Ovary (tissue), 9 donors: ENCODE results near the gene GRIK4. TPM values are rescaled to one million over a fixed set of nuclear protein-coding genes. Genes with fewer than 3 reads are reported as not detected.

Source experiments
- DNase-seq, 5 donors: peaks; one replicate each; pipeline ENCODE4 v3.0.0-alpha.2; 2019 to 2020
- H3K27ac ChIP-seq, 2 donors: fragments of 200-600 bp; one replicate each; pipeline versions ENCODE4 v1.5.1 to v1.8.0; 2019 to 2022
- H3K27me3 ChIP-seq: fragments of 200-600 bp; one replicate; pipeline ENCODE4 v1.8.0; 2022
- H3K36me3 ChIP-seq: fragments of 200-600 bp; sonication (generic); one replicate; pipeline ENCODE4 v1.5.1; 2019
- H3K4me1 ChIP-seq: one replicate; pipeline ENCODE4 v1.8.1; 2013; ENCODE audit warnings: mild to moderate bottlenecking, moderate library complexity; ENCODE audit not compliant: insufficient read depth
- H3K4me3 ChIP-seq: fragments of 200-600 bp; sonication (generic); one replicate; pipeline ENCODE4 v1.5.1; 2017
- H3K9me3 ChIP-seq, 2 donors: fragments of 200-600 bp in 1 of 2; sonication (generic) in 1 of 2; one replicate each; pipeline versions ENCODE4 v1.5.1 to v1.8.1; 2013 to 2019; ENCODE audit warnings: mild to moderate bottlenecking in 1 of 2, moderate library complexity in 1 of 2
- EP300 ChIP-seq: sonication (generic); formaldehyde crosslinking; IDR thresholded peaks from one replicate; pipeline ENCODE4 v1.6.1; 2017; ENCODE audit warnings: antibody characterized with exemption
- POLR2A ChIP-seq: fragments of 450-650 bp; IDR thresholded peaks from one replicate; pipeline ENCODE4 v1.6.1; 2017; ENCODE audit warnings: antibody characterized with exemption, mild to moderate bottlenecking, moderate library complexity
- WGBS, 3 donors: extraction: QIAGEN DNeasy Blood & Tissue Kit in 1 of 3; methylation state at CpG; one replicate each; pipeline versions ENCODE4 v1.1.5 to v1.1.7; 2013 to 2017; 5-methylcytosine and 5-hydroxymethylcytosine counted together
- intact Hi-C, 4 donors: fragments of 100-400 bp; cut with DNase I; formaldehyde crosslinking; loops; one replicate each; pipeline versions ENCODE4 v1.11.0 to v1.15.1; 2022 to 2023
- polyA plus RNA-seq, 2 donors: library from polyadenylated mRNA; stranded (reverse); fragments of 200-250 nt in 1 of 2; fragments of 350-450 nt in 1 of 2; fragmentation: Illumina TruSeq in 1 of 2; extraction: RNeasy Lipid Tissue Mini Kit (QIAGEN cat#74804) in 1 of 2; gene quantifications; one replicate each; pipeline ENCODE4 v1.2.3, GENCODE V29; 2013 to 2014
- total RNA-seq, 7 donors: library from RNA; depleted of rRNA in 2 of 7; stranded (reverse); fragments of >200 nt in 2 of 7; fragmentation: NEBNext Ultra II Directional in 3 of 7; extraction: Animal tissue kit (Norgen Biotek cat#: 25700) in 3 of 7; gene quantifications; one replicate each; pipeline versions ENCODE4 v1.1.0 to v1.2.4, GENCODE V29; 2016 to 2023
- TF ChIP-seq, protein P1 (sequence below), 3 donors: fragments of 450-650 bp in 2 of 3; fragments of 200-600 bp in 1 of 3; IDR thresholded peaks; one replicate each; pipeline versions ENCODE4 v1.5.1 to v1.8.0; 2016 to 2022; ENCODE audit warnings: antibody characterized with exemption in 3 of 3, mild to moderate bottlenecking in 1 of 3
- donor health status: DM: no; HTN: no; CAD: no; lungs with moderate emphysema.
- donor health status: DM: no; HTN: no; CAD: no.
- donor health status: Bipolar disorder and iron deficiency.
- donor health status: DM: yes; HTN: yes; CAD: no.
- donor health status: DM: no; HTN: no; CAD: no.
- donor health status: DM: yes; HTN: yes; CAD: no.

Gene GRIK4
- total and polyA plus RNA-seq, 9 donors: 1.3 to 13.4 (median 2.3) TPM

GRCh38 chr11:120959189-120959588 is 447.6 kb downstream of the GRIK4 start:
- no peak overlapping the region for H3K27ac ChIP-seq
- no peaks in the 10 kb centered on the region for H3K27me3 ChIP-seq
- DNase-seq: no peak
- TF ChIP-seq POLR2A: no peak
- TF ChIP-seq, protein P1, sequence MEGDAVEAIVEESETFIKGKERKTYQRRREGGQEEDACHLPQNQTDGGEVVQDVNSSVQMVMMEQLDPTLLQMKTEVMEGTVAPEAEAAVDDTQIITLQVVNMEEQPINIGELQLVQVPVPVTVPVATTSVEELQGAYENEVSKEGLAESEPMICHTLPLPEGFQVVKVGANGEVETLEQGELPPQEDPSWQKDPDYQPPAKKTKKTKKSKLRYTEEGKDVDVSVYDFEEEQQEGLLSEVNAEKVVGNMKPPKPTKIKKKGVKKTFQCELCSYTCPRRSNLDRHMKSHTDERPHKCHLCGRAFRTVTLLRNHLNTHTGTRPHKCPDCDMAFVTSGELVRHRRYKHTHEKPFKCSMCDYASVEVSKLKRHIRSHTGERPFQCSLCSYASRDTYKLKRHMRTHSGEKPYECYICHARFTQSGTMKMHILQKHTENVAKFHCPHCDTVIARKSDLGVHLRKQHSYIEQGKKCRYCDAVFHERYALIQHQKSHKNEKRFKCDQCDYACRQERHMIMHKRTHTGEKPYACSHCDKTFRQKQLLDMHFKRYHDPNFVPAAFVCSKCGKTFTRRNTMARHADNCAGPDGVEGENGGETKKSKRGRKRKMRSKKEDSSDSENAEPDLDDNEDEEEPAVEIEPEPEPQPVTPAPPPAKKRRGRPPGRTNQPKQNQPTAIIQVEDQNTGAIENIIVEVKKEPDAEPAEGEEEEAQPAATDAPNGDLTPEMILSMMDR (IDR thresholded peaks at IDR 0.05): no peak
- TF ChIP-seq EP300: no peak
- intact Hi-C loops: loop anchor here in 3 of 4 donors (2.0 to 10.0 kb wide), 3 partner anchors 274 to 452 kb away; partner anchors contain the start of gene GRIK4 (in 1 of the 3)
- H3K9me3 ChIP-seq: no peaks in the 10 kb centered on the region
- H3K4me1 ChIP-seq: no peaks in the 10 kb centered on the region
- H3K4me3 ChIP-seq: no peak overlapping the region
- WGBS, 3 donors: 78 to 91% (median 82%) methylated on average over 3 of the region's 3 CpGs
- no peaks in the 10 kb centered on the region for H3K36me3 ChIP-seq

DNA sequence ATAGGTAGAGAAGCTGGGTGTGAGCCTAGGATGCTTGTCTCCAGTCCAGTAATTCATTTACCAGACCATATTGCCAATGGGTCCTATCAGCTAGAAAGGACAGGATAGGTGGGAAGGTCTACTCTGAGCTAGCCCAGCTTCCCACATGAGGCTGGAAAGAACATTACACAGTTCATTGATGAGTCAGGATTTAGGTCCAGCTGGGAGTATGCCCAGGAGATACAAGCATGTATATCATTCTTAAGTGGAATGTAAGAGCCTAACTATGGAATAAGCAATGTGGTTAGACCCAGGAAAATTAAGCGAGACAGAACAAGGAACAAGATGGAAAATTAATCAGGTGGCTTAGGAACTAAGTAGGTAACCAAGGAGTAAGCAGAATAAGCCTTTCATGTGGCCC is 453.3 kb downstream of the GRIK4 start:
- no peaks in the 10 kb centered on the region for H3K4me1 ChIP-seq
- intact Hi-C loops: no loop called here
- no peak overlapping the region for H3K27ac ChIP-seq
- TF ChIP-seq, protein P1 (IDR thresholded peaks at IDR 0.05): no peak
- TF ChIP-seq EP300 (no peak), POLR2A (no peak)
- DNase-seq: no peak
- H3K9me3 ChIP-seq: no peaks in the 10 kb centered on the region
- 68 to 88% (median 84%) methylated on average over 1 of the region's 1 CpG for WGBS, 3 donors
- no peak overlapping the region for H3K4me3 ChIP-seq
- H3K27me3 ChIP-seq: no peaks in the 10 kb centered on the region
- H3K36me3 ChIP-seq: no peaks in the 10 kb centered on the region

GRCh38 chr11:120966840-120967239 is 455.3 kb downstream of the GRIK4 start:
- no peak for TF ChIP-seq POLR2A
- TF ChIP-seq EP300: no peak
- TF ChIP-seq, protein P1 (IDR thresholded peaks at IDR 0.05): no peak
- no peaks in the 10 kb centered on the region for H3K27me3 ChIP-seq
- H3K9me3 ChIP-seq: no peaks in the 10 kb centered on the region
- DNase-seq: no peak
- intact Hi-C loops: no loop called here
- H3K4me1 ChIP-seq: no peaks in the 10 kb centered on the region
- WGBS, 3 donors: 87 to 94% (median 91%) methylated on average over 14 of the region's 14 CpGs
- no peak overlapping the region for H3K27ac ChIP-seq
- no peaks in the 10 kb centered on the region for H3K36me3 ChIP-seq
- no peak overlapping the region for H3K4me3 ChIP-seq

- no peaks in the 10 kb centered on the region for H3K36me3 ChIP-seq
- H3K27ac ChIP-seq: no peak overlapping the region
- H3K4me3 ChIP-seq: no peak overlapping the region
- H3K4me1 ChIP-seq: no peaks in the 10 kb centered on the region
- H3K27me3 ChIP-seq: no peaks in the 10 kb centered on the region
- H3K9me3 ChIP-seq: no peaks in the 10 kb centered on the region
- intact Hi-C loops: no loop called here
- DNase-seq: no peak
- TF ChIP-seq, protein P1 (IDR thresholded peaks at IDR 0.05): no peak
- TF ChIP-seq POLR2A (no peak), EP300 (no peak)
- 80 to 86% (median 82%) methylated on average over 6 of the region's 6 CpGs for WGBS, 3 donors
Measured at GRCh38 chr11:120969993-120970392, 458.4 kb downstream of the GRIK4 start.
